GM19240 (cell line): ENCODE measurements around the gene SLC1A1.
"Not testable (repeated sequence)": the region's sequence is repeated elsewhere in the genome, so short reads cannot be mapped to it uniquely, and the experiment has no call there.

Source experiments
- DNase-seq: peaks from one replicate; pipeline ENCODE4 v3.0.0; 2011; ENCODE audit warnings: low spot score; ENCODE audit not compliant: insufficient read length

SLC1A1 gene

GRCh38 chr9:4504250-4504649 lies 14.0 kb downstream of the SLC1A1 start:
- no peak for DNase-seq

GRCh38 chr9:4506490-4506889 lies 16.2 kb downstream of the SLC1A1 start:
- no peak for DNase-seq

GRCh38 chr9:4507306-4508130 lies 17.2 kb downstream of the SLC1A1 start:
- no peak for DNase-seq

- DNase-seq, result no peak
Observed at GRCh38 chr9:4508246-4508906, 18.1 kb downstream of the SLC1A1 start.

DNA sequence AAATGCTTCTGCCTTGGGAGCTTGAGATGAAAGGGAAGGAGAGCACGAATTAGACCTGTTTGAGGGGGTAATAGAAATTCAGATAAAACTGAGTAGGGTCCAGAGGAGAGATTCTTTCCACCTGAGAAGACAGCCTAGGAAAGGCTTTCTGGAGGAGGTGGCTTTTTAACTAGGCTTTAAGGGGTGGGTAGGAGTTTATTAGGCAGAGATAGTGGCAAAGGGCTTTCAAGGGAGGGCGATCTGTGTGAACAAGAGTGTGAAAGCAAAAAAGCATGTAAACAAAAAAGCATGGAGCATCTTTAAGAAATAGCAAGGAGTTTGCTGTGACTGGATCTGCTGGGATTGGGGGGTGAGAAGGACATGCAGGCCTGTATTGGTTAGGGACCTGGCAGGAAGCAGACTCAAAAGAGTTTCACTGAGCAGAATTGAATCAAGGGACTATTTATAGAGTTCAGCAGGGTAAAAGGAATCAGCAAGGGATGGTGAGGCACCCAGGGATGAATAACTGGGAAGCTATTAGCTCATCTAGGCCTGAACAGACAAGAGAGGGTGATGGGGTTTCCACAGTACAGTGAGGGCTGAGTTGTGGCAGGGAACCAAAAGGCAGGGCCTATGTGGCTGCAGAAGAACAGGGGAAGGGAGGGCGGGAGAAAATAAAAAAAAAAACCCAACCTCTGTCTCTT lies 18.8 kb downstream of the SLC1A1 start:
- DNase-seq, result no peak

- no peak for DNase-seq
Observed at GRCh38 chr9:4509590-4509984, 19.3 kb downstream of the SLC1A1 start.

GRCh38 chr9:4510546-4511322 lies 20.5 kb downstream of the SLC1A1 start:
- no peak for DNase-seq

- no peak for DNase-seq
Observed at GRCh38 chr9:4514252-4515128, 24.2 kb downstream of the SLC1A1 start.

DNA sequence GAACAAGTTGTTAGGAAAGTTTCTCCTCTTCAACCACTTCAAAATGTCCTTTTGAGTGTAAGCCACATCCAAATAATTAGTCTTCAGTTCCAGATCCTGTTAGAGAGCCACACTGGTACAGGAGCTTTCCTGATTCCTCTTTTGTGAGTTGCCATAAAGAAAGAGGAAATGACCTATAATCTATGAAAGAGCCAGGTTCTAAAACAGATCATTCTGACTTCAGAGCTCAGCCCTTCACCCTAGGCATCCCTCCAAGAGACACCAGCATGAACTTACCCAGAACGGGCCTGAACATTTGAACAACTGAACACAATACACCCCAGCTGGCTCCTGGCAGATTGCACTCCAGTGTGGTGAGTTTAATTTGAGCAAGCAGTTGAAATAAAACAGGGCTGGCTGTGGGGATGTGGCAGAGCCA lies 25.7 kb downstream of the SLC1A1 start:
- DNase-seq, result no peak

DNA sequence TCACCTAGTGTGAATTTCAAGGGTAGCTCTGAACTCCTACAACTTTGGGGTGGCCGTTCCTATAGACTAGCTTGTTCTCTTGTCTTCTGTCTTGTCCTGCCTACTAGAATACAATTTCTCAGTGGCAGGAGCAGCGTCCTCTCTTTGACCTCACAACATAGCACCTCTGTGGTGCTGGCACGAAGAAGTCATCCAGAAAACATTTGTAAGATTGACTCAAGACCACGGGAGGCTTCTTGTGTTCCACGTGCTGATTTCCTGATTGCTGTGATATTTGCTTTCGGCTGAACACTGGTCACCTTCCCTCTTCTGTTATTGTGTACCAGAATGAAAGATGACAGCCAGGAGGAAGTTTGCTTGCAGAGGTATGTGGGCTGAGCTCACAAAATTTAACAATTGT lies 27.0 kb downstream of the SLC1A1 start:
- no peak for DNase-seq

GRCh38 chr9:4519604-4520003 lies 29.3 kb downstream of the SLC1A1 start:
- DNase-seq, result no peak

- DNase-seq, result no peak
Observed at GRCh38 chr9:4520055-4520454, 29.8 kb downstream of the SLC1A1 start.

DNA sequence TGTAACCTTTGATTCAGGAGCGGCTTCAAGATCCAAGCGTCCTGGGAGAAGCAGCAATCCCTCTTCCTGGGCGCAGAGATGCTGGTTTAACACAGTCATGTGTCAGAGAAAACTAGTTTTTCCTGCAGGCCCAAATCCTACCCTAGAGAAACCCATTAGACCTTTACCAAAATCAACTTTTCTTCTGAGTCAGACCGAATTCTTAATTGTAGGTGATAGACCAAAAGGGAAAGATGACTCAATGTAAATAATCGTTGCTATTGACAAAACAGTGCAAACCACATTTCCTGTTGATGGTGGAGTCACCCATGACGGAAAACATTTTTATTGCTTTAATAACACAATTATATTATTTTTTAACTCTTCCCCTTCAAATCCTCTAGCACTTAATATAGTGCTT lies 40.1 kb downstream of the SLC1A1 start:
- DNase-seq, result no peak

GRCh38 chr9:4530831-4531230 lies 40.6 kb downstream of the SLC1A1 start:
- DNase-seq, result not testable (repeated sequence)

- DNase-seq, result not testable (repeated sequence)
Observed at GRCh38 chr9:4531355-4531754, 41.1 kb downstream of the SLC1A1 start.

DNA sequence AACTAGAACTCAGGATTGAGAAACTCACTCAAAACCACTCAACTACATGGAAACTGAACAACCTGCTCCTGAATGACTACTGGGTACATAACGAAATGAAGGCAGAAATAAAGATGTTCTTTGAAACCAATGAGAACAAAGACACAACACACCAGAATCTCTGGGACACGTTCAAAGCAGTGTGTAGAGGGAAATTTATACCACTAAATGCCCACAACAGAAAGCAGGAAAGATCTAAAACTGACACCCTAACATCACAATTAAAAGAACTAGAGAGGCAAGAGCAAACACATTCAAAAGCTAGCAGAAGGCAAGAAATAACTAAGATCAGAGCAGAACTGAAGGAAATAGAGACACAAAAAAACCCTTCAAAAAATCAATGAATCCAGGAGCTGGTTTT lies 43.6 kb downstream of the SLC1A1 start:
- not testable (repeated sequence) for DNase-seq

DNA sequence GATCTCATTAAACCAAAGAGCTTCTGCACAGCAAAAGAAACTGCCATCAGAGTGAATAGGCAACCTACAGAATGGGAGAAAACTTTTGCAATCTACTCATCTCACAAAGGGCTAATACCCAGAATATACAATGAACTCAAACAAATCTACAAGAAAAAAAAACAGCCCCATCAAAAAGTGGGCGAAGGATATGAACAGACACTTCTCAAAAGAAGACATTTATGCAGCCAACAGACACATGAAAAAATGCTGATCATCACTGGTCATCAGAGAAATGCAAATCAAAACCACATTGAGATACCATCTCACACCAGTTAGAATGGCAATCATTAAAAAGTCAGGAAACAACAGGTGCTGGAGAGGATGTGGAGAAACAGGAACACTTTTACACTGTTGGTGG lies 45.9 kb downstream of the SLC1A1 start:
- DNase-seq, result not testable (repeated sequence)

DNA sequence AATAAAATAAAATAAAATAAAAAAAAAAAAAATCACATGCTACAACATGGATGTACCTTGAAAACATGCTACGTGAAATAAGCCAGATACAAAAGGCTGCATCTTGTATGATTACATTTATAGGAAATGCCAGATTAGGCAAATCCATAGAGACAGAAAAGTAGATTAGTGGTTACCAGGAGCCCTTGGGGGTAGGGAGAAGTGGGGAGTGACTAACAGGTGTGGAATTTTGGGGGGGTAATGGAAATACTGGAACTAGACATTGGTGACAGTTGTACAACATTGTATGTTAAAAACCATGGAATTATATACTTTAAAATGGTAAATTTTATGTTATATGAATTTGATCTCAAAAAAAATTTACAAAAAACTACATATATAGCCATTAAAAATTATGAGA lies 47.3 kb downstream of the SLC1A1 start:
- DNase-seq, result no peak

GRCh38 chr9:4538107-4538506 lies 47.8 kb downstream of the SLC1A1 start:
- DNase-seq, result no peak

GRCh38 chr9:4538621-4539020 lies 48.4 kb downstream of the SLC1A1 start:
- DNase-seq, result no peak

DNA sequence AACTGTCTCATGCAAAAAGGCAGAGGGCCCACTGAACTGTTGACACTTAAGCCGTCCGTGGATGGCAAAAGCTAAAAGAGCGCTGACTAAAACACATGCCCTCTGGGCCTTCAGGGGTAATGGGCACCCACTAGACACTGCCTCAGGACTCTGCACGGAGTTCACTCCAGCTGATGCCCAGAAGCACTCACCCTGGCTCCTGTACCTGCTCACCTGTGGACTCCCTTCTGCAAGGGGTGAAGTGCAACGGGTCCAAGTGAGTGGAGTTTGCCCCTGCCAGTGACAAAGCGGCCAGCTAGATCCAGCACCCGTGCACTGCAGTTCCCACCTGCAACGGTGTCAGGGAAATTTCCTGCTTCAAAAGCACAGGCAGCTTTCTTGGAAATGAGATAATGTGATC lies 50.2 kb downstream of the SLC1A1 start:
- DNase-seq, result no peak
